DND-41 (cell line): ENCODE data around the gene SLX4IP.

Source experiments
- CTCF ChIP-seq: IDR thresholded peaks from 2 replicates; pipeline ENCODE4 v1.5.1; 2012; ENCODE audit warnings: borderline replicate concordance, low read length, moderate library complexity, mild to moderate bottlenecking; ENCODE audit not compliant: poor library complexity, severe bottlenecking; ENCODE audit errors: extremely low read depth
- EZH2 ChIP-seq: IDR thresholded peaks from 3 replicates; pipeline ENCODE4 v1.6.1; 2012; ENCODE audit warnings: borderline replicate concordance, low read depth, mild to moderate bottlenecking, moderate library complexity, low read length, inconsistent platforms; ENCODE audit not compliant: severe bottlenecking

- TF ChIP-seq CTCF (no peak), EZH2 (no peak)
Measured at GRCh38 chr20:10666221-10667076, 231.3 kb downstream of the SLX4IP start.
